Measurements from ENCODE around the gene MECR. TPM values are rescaled to one million over a fixed set of nuclear protein-coding genes. Genes with fewer than 3 reads are reported as not detected.

Gene MECR
- polyA plus RNA-seq, 1 of the 3 experiments (the other 2 are of a cell fraction): 38.3 TPM

GRCh38 chr1:29171089-29171488, 59.6 kb downstream of the MECR start:
- CTCF ChIA-PET: interaction anchor here (0.7 to 3.7 kb wide), 4 partner anchors 10 to 289 kb away, joined by 3 to 24 read pairs (median 4); partner anchors contain the start of gene SRSF4
- Histone ChIP-seq H3K4me2 (no peak overlapping the region), H3F3A (replicated peaks; ENCODE audit: insufficient read depth) (peaks cover 4% of the 10 kb centered on the region), H3K4me1 (ENCODE audit: control insufficient read depth in 1 of 2, insufficient read depth in 2 of 2, low read depth in 1 of 2, low read length in 1 of 2) (peaks cover 3 to 19% of the 10 kb centered on the region in 2 experiments; a peak in 3 of 4 replicates), H3K9ac (no peak overlapping the region), H2AFZ (ENCODE audit: low read depth) (no peak overlapping the region), H3K27me3 (ENCODE audit: insufficient read depth) (no peaks in the 10 kb centered on the region), H4K20me1 (ENCODE audit: insufficient read depth) (peaks cover 93% of the 10 kb centered on the region), H3K79me2 (ENCODE audit: insufficient read depth) (peaks cover 100% of the 10 kb centered on the region), H3K27ac (ENCODE audit: low read depth in 2 of 2, low read length in 1 of 2) (no peak overlapping the region), H3K36me3 (replicated peaks in 1 of 2; ENCODE audit: control insufficient read depth in 1 of 2, insufficient read depth in 2 of 2, low read length in 1 of 2) (peaks cover 24 to 27% of the 10 kb centered on the region in 2 experiments), H3K9me3 (no peaks in the 10 kb centered on the region), H3K9me2 (no peaks in the 10 kb centered on the region), H3K4me3 (ENCODE audit: low read depth in 2 of 2, low read length in 1 of 2) (no peak overlapping the region)
- WGBS (ENCODE audit: low lambda C conversion rate): 61% methylated on average over 3 of the region's 3 CpGs
- TF ChIP-seq FOXM1 (IDR thresholded peaks at IDR 0.05; ENCODE audit: low read depth) (no peak), PBX3 (IDR thresholded peaks at IDR 0.05) (no peak), FOSL2 (IDR thresholded peaks at IDR 0.05; ENCODE audit: borderline replicate concordance, low read depth) (no peak), POLR2AphosphoS5 (IDR thresholded peaks at IDR 0.05; ENCODE audit: low read depth, low read length) (no peak), RFX5 (IDR thresholded peaks at IDR 0.05; ENCODE audit: low read length) (no peak), JUND (IDR thresholded peaks at IDR 0.05) (no peak), MEF2A (IDR thresholded peaks at IDR 0.05; ENCODE audit: borderline replicate concordance, low read depth) (no peak), NFIC (IDR thresholded peaks at IDR 0.05; ENCODE audit: borderline replicate concordance) (no peak), RXRA (IDR thresholded peaks at IDR 0.05; ENCODE audit: borderline replicate concordance, low read depth) (no peak), GABPA (IDR thresholded peaks at IDR 0.05; ENCODE audit: low read depth) (no peak)
- TF ChIP-seq, protein P1, sequence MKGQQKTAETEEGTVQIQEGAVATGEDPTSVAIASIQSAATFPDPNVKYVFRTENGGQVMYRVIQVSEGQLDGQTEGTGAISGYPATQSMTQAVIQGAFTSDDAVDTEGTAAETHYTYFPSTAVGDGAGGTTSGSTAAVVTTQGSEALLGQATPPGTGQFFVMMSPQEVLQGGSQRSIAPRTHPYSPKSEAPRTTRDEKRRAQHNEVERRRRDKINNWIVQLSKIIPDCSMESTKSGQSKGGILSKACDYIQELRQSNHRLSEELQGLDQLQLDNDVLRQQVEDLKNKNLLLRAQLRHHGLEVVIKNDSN (IDR thresholded peaks at IDR 0.05; ENCODE audit: borderline replicate concordance, low read depth): no peak
- no peak for DNase-seq
- POLR2A ChIA-PET: interaction anchor here (1.1 kb wide), 2 partner anchors 10 to 27 kb away, joined by 3 to 4 read pairs; partner anchors contain the start of gene SRSF4

DNA sequence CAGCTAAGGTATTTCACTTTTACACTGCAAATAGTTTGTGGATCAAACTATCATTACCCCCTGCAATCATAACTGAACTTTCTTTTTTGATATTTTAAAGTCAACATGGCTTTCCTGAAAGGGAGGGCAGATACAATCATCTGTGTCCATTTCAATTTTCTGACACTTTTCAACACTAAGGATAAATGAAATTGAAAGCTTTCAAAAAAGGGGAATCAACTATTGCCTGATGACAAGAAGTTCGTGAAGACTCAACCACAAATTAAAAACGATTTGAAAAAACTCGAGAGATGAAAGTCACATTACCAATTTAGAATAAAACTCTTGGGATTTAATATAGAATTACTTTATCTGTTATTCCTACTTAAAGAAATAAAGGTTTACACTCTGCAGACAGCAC, 60.8 kb downstream of the MECR start:
- WGBS (ENCODE audit: low lambda C conversion rate): 88% methylated on average over 3 of the region's 3 CpGs
- no peak for TF ChIP-seq RFX5 (IDR thresholded peaks at IDR 0.05; ENCODE audit: low read length)
- Histone ChIP-seq H3K79me2 (ENCODE audit: insufficient read depth) (peaks cover 100% of the 10 kb centered on the region), H3K4me3 (ENCODE audit: low read depth in 2 of 2, low read length in 1 of 2) (no peak overlapping the region), H2AFZ (ENCODE audit: low read depth) (no peak overlapping the region), H3F3A (replicated peaks; ENCODE audit: insufficient read depth) (peaks cover 4% of the 10 kb centered on the region), H4K20me1 (ENCODE audit: insufficient read depth) (peaks cover 96% of the 10 kb centered on the region), H3K9me3 (no peaks in the 10 kb centered on the region), H3K9ac (no peak overlapping the region), H3K4me1 (ENCODE audit: control insufficient read depth in 1 of 2, insufficient read depth in 2 of 2, low read depth in 1 of 2, low read length in 1 of 2) (peaks cover 3 to 19% of the 10 kb centered on the region in 2 experiments; a peak in 3 of 4 replicates), H3K27me3 (ENCODE audit: insufficient read depth) (no peaks in the 10 kb centered on the region), H3K36me3 (replicated peaks in 1 of 2; ENCODE audit: control insufficient read depth in 1 of 2, insufficient read depth in 2 of 2, low read length in 1 of 2) (peaks cover 35 to 36% of the 10 kb centered on the region in 2 experiments), H3K4me2 (no peak overlapping the region), H3K27ac (ENCODE audit: low read depth in 2 of 2, low read length in 1 of 2) (no peak overlapping the region), H3K9me2 (no peaks in the 10 kb centered on the region)
- ChIA-PET POLR2A (no interaction called here), CTCF (interaction anchor here (1.6 to 3.7 kb wide), 2 partner anchors 11 to 285 kb away, joined by 6 to 24 read pairs; partner anchors contain the start of gene SRSF4)
- no peak for DNase-seq
